Activated CD4-positive, CD25-positive, alpha-beta regulatory T cell treated with anti-CD3 and anti-CD28 coated beads, Interleukin-2, amount 50 U/mL, for 16 hours (primary cell): ENCODE measurements around the gene ATF6.
"Not testable (repeated sequence)": the region's sequence is repeated elsewhere in the genome, so short reads cannot be mapped to it uniquely, and the experiment has no call there.

Source experiments
- DNase-seq: peaks from one replicate; pipeline ENCODE4 v3.0.0-alpha.2; 2020; ENCODE audit warnings: low read depth, low spot score

ATF6 gene

GRCh38 chr1:161832299-161832907, 66.3 kb downstream of the ATF6 start:
- DNase-seq: not testable (repeated sequence)

GRCh38 chr1:161834967-161835550, 68.9 kb downstream of the ATF6 start:
- DNase-seq: no peak

- no peak for DNase-seq
These were observed 69.9 kb downstream of the ATF6 start for GRCh38 chr1:161836018-161836417.

DNA sequence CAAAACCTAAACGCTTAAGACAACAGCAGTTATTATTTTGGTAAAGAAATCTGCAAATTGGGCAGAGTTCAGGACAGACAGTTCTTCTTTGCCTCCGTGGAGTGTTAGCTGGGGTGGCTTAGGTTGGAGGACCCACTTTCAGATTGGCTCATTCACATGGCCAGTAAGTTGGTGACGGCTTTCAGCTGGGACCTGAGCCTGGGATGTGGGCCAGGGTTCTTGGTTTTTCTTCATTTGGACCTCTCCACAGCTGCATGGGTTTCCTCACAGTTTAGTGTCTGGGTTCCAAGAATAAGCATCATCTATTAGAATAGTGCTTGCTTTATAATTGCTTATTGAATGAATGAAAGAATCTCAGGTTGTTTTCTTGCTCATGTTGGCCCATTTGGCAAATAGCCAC, 72.2 kb downstream of the ATF6 start:
- DNase-seq: no peak

DNA sequence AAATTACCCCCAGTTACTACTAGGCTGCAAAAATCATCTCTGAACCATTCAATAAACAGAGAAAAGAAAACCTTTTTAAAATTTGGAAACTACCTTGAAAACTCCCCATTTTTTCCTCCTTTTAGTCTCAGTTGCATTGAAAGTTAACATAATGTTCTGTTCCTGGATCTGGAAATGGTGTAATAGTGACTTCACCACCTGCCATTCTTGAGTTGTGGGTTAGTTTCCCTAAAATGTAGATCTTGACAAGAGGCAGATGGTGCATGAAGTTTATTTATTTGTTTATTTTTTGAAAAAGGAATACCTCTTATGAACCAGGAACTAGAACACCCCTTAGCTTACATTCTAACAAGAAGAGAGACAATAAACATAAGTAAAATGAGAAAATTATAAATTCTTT, 72.8 kb downstream of the ATF6 start:
- no peak for DNase-seq

GRCh38 chr1:161839591-161839990, 73.5 kb downstream of the ATF6 start:
- no peak for DNase-seq

DNA sequence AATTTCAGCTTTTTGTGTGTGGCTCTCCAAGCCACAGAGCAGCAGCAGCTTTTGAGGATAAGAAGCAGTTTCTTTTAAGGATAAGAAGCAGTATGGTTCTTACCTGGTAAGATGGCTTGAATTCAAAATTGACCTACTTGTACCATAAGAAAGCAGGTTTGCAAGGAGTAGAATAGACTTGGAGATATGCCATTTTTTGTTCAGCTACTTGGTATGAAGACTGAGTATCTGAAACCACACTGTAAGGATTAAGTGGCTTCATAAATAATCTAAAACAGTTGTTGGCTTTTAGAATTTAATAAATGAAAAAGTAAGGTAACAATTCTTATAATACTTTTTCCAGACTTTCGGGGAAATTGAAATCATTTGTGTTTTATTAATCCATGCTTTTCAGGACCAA, 74.2 kb downstream of the ATF6 start:
- DNase-seq: no peak

DNA sequence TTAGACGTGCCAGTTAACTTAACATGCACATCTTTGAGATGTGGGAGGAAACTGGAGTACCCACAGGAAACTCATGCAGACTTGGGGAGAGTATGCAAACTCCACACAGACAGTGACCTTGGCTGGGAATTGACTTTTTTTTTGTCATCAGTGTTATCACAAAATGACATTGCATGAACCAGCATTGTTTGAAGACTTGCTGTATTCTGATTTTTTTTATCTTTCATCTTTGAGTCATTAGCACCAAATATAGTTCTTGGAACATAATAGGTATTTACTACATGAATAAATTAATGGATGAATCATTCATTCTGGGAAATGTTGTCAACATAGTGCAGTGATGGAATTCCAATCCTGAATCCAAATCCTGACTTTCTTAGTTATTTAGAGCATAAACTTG, 77.0 kb downstream of the ATF6 start:
- no peak for DNase-seq

- no peak for DNase-seq
These were observed 78.6 kb downstream of the ATF6 start for GRCh38 chr1:161844696-161845095.

- no peak for DNase-seq
These were observed 82.6 kb downstream of the ATF6 start for GRCh38 chr1:161848676-161849075.

DNA sequence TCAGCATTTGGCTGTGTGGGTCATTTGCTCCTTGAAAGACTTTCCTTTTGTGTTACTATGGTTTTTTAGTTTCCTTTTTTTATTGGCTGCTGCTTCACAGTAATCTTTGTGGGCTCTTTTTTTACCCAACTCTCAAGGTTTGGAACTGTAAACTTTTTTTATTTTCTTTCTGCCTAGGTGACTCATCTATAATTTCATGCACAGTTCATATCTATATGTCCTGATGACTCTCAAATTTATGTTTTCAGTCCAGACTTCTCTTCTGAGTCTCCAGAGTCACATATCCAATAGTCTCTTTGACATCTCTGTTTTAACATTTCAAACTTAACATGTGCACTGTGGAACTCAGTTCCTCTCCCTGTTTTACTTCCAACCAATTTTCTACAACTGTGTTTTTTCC, 83.4 kb downstream of the ATF6 start:
- DNase-seq: no peak

- no peak for DNase-seq
These were observed 89.1 kb downstream of the ATF6 start for GRCh38 chr1:161855260-161855659.

DNA sequence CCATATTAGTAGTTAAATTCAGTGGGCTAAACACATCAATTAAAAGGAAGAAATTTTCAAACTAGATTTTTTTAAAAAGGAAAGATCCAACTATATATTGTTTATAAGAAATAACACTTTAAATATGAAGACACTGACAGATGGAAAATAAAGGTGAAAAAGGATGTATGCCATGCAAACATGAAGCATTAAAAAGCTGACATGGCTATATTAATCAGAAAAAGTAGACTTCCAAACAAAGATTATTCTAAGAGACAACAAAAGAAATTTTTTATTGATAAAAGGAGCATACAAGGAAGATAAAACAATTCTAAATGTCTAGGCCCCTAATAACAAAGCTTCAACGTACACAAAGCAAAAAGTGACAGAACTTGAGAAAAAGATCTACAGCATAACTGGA, 92.2 kb downstream of the ATF6 start:
- DNase-seq: no peak

- DNase-seq: no peak
These were observed 97.4 kb downstream of the ATF6 start for GRCh38 chr1:161863549-161863948.

DNA sequence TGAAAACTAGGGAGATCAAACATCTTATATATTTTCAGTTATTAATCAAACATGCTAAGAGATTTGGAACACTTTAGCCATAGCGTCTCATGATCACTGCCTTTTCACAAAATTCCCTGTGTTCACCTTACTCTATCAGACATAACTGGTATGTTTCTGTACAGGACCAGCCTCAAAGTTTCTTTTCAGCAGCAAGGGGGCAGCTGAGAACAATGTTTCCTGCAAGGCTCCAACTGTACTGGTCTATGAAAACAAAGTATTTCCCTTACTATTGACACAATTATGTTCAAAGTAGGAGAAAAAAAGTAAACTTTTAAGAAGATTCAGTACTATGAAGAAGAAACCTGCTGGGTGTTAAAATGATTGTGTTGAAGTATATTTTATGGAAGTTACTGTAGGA, 98.5 kb downstream of the ATF6 start:
- DNase-seq: no peak

- no peak for DNase-seq
These were observed 100.1 kb downstream of the ATF6 start for GRCh38 chr1:161866241-161866640.

DNA sequence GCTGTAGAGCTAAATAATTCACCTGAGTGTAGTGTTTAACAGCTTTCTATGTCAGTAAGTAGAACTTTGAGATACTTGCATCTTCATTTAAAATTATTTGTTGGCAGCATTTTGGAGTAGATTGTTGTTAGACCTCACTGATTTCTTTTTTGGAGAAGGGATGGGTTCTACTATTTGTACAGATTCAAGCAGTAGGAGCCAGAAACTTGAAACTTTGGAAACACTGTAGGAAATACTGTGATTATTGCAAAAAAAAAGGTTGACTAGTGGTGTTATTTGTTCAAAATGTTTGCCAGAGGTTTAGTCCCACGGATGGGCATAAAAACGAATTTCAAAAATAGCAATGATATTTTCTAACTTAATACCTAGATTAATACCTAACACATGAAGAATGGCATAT, 102.7 kb downstream of the ATF6 start:
- DNase-seq: no peak

DNA sequence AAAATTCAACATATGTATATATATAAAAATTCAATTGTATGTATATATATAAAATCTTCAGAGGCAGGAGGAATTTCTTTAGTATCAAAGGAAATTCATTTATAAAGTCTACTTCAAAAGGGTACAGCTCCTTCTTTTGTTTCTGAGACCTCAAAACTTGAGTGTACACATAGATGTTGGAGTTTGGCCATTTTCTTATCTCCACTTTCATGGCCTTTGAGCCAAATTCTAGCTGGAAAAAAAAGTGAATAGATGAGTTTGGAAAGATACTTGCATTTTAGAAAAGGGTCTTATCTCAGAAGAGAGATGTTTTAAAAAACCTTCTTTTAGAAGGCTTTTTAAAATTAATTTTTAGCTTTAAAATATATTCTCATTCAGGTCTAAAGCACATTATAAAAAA, 103.2 kb downstream of the ATF6 start:
- DNase-seq: no peak

DNA sequence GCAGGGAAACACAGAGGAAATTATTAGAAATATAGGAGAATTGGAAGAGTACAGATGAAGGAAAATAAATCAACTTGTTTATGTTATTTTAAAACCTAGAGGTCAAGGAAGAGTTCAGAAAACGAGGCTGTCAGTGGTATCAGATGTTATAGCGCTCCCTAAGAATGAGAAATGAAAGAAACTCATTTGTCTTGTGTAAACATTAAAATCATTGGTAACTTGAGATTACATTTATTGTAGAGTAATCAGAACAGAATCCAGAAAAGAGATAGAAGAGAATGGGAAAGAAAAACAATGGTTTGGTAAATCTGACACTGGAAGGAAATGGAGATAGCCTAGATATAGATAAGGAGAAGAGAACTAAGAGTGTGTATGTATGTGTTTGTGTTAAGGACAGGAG, 106.4 kb downstream of the ATF6 start:
- DNase-seq: no peak

GRCh38 chr1:161879261-161879660, 113.1 kb downstream of the ATF6 start:
- DNase-seq: no peak

DNA sequence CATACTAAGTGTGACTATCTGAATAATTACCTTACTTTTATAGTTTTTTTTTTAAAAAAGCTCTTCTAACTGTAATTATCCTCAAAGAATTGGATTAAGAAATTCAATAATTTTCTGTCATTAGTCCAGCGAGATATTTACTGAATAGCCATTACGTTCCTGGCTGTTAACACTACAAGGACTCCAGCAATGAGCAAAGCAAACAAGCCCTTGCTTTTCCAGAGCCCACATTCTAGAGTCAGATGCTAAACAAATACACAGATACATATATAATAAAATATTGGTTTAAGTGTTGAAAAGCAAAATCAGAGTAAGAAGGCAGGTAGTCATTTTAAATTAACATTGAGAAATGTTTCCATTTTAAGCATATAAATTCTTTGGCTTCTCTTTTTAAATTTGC, 118.4 kb downstream of the ATF6 start:
- DNase-seq: no peak

DNA sequence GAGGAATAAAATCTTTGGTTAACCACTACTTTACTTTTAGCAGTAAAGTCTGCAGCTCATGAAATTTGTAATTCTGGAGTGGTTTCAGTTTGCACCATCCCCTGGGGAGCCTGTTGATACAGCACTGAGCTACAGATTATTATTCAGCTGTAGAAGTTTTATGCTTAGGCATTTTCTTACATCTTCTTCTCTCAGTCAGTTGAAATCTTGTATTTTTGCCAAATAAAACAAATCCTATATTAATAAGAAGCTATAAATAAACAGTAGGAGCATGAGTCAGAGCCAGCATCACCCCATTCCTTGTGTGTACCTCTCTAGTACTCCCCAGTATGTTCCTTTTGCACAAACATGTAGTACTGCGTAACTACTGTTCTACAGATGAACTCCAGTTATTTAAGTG, 118.9 kb downstream of the ATF6 start:
- no peak for DNase-seq

- no peak for DNase-seq
These were observed 119.6 kb downstream of the ATF6 start for GRCh38 chr1:161885759-161886158.

DNA sequence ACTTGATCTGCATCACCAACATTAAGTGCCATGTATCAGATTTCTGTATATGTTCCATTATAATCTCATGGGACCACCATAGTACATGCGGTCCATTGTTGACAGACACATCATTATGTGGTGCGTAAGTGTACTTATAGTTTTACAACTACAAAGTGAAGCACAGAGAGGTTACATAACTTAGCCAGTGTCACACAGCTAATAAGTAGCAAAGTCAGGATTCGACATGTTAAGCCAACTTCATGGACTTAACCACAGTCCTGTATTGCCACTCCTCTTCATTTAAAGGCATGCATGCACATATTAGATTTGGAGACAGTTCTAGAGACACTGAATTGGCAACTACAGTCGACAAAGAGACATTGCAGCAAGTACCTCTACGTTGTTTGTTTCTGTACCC, 120.5 kb downstream of the ATF6 start:
- no peak for DNase-seq
